GM12878 (cell line): ENCODE results near the gene PCCA. TPM values are rescaled to one million over a fixed set of nuclear protein-coding genes. Genes with fewer than 3 reads are reported as not detected.
A peak's percentile ranks its signal among the peaks of the same experiment; 100 is the strongest.

Source experiments
- CREM ChIP-seq: IDR thresholded peaks from 2 replicates; pipeline ENCODE4 v1.6.1; 2014; ENCODE audit warnings: antibody characterized with exemption, low read depth
- GATAD2B ChIP-seq: fragments of 450-650 bp; conservative IDR thresholded peaks from 2 replicates; pipeline ENCODE4 v1.6.1; 2017; ENCODE audit warnings: low read depth, mild to moderate bottlenecking, moderate library complexity
- HDAC6 ChIP-seq: fragments of 200-600 bp; sonication (generic); IDR thresholded peaks from one replicate; pipeline ENCODE4 v1.8.0; 2017; ENCODE audit warnings: antibody characterized with exemption; ENCODE audit not compliant: unreplicated experiment
- HDGF ChIP-seq: fragments of 450-650 bp; IDR thresholded peaks from 2 replicates; pipeline ENCODE4 v1.6.1; 2016; ENCODE audit warnings: antibody characterized with exemption
- IKZF1 ChIP-seq: fragments of 450-650 bp; conservative IDR thresholded peaks from 2 replicates; pipeline ENCODE4 v1.6.1; 2017; ENCODE audit warnings: antibody characterized with exemption, mild to moderate bottlenecking
- JUNB ChIP-seq: IDR thresholded peaks from 2 replicates; pipeline ENCODE4 v1.6.1; 2016; ENCODE audit warnings: antibody characterized with exemption, mild to moderate bottlenecking
- MYC ChIP-seq: IDR thresholded peaks from 2 replicates; pipeline ENCODE4 v1.6.1; 2011; ENCODE audit warnings: mild to moderate bottlenecking, low read length, moderate library complexity, inconsistent platforms; ENCODE audit not compliant: insufficient read depth, insufficient replicate concordance, insufficient read length, severe bottlenecking
- NFXL1 ChIP-seq: fragments of 450-650 bp; IDR thresholded peaks from 2 replicates; pipeline ENCODE4 v1.6.1; 2017; ENCODE audit warnings: antibody characterized with exemption, mild to moderate bottlenecking, borderline replicate concordance
- PAX5 ChIP-seq: IDR thresholded peaks from 2 replicates; pipeline ENCODE4 v1.6.1; 2011; ENCODE audit warnings: low read depth, low read length, borderline replicate concordance
- PML ChIP-seq: IDR thresholded peaks from 2 replicates; pipeline ENCODE4 v1.6.1; 2012; ENCODE audit warnings: low read length, inconsistent platforms
- POLR2AphosphoS5 ChIP-seq: IDR thresholded peaks from 2 replicates; pipeline ENCODE4 v1.6.1; 2011; ENCODE audit warnings: mild to moderate bottlenecking, low read length, inconsistent platforms
- RAD21 ChIP-seq: IDR thresholded peaks from 2 replicates; pipeline ENCODE4 v1.6.1; 2011; ENCODE audit warnings: mild to moderate bottlenecking, low read depth, low read length, moderate library complexity; ENCODE audit not compliant: insufficient read depth
- SMARCA5 ChIP-seq: fragments of 450-650 bp; IDR thresholded peaks from 2 replicates; pipeline ENCODE4 v1.6.1; 2017; ENCODE audit warnings: mild to moderate bottlenecking
- SMC3 ChIP-seq: IDR thresholded peaks from 2 replicates; pipeline ENCODE4 v1.6.1; 2011; ENCODE audit warnings: low read length, improper control_type of control experiment, borderline replicate concordance
- STAT1 ChIP-seq: fragments of 450-650 bp; conservative IDR thresholded peaks from 2 replicates; pipeline ENCODE4 v1.6.1; 2014; ENCODE audit warnings: antibody characterized with exemption, mild to moderate bottlenecking
- SUPT20H ChIP-seq: IDR thresholded peaks from 2 replicates; pipeline ENCODE4 v1.6.1; 2011; ENCODE audit warnings: low read depth, mild to moderate bottlenecking, low read length, moderate library complexity, borderline replicate concordance; ENCODE audit not compliant: control insufficient read depth
- YY1 ChIP-seq: IDR thresholded peaks from 2 replicates; pipeline ENCODE4 v1.6.1; 2011; ENCODE audit warnings: low read depth, mild to moderate bottlenecking, low read length
- ZNF24 ChIP-seq: fragments of 450-650 bp; IDR thresholded peaks from 2 replicates; pipeline ENCODE4 v1.6.1; 2017; ENCODE audit warnings: antibody characterized with exemption, mild to moderate bottlenecking
- polyA plus RNA-seq, 11 experiments: library from polyadenylated mRNA; depleted of rRNA in 4 of 11; unstranded in 6 of 11; stranded (reverse) in 5 of 11; fragments of >200 nt; fragmentation: Nextera tagmentation in 4 of 11; fragmentation: Illumina TruSeq in 1 of 11; extraction: Ambion mirVana in 4 of 11; extraction: Trizol in 1 of 11; gene quantifications; 1 replicate in 1 of 11; 2 replicates in 10 of 11; pipeline versions ENCODE4 v1.2.1 to v1.2.3, GENCODE V29; 2011 to 2016; ENCODE audit warnings: inconsistent platforms in 2 of 11, missing spikeins in 2 of 11, low read depth in 1 of 11
- total RNA-seq, 4 experiments: library from RNA; depleted of rRNA in 3 of 4; stranded (reverse); fragments of >200 nt in 3 of 4; fragmentation: Illumina TruSeq in 1 of 4; extraction: Trizol in 1 of 4; gene quantifications; 2 replicates each; pipeline versions ENCODE4 v1.2.1 to v1.2.3, GENCODE V29; 2013 to 2021
- TF ChIP-seq, protein P1 (sequence below): fragments of 450-650 bp; IDR thresholded peaks from 2 replicates; pipeline ENCODE4 v1.6.1; 2016; ENCODE audit warnings: mild to moderate bottlenecking
- TF ChIP-seq, protein P2 (sequence below), 3 experiments: IDR thresholded peaks in 2 of 3; conservative IDR thresholded peaks in 1 of 3; 2 replicates each; pipeline ENCODE4 v1.5.1; 2011; ENCODE audit warnings: low read depth in 3 of 3, low read length in 3 of 3, mild to moderate bottlenecking in 3 of 3, control low read depth in 2 of 3, moderate library complexity in 2 of 3, inconsistent platforms in 1 of 3, mixed read lengths in 1 of 3; ENCODE audit not compliant: control insufficient read depth in 2 of 3, insufficient read depth in 1 of 3; ENCODE audit errors: extremely low read depth in 1 of 3
- TF ChIP-seq, protein P3 (sequence below): fragments of 450-650 bp; IDR thresholded peaks from 2 replicates; pipeline ENCODE4 v1.6.1; 2014; ENCODE audit warnings: mild to moderate bottlenecking
- TF ChIP-seq, protein P4 (sequence below): IDR thresholded peaks from 2 replicates; pipeline ENCODE4 v1.6.1; 2012; ENCODE audit warnings: low read depth, low read length, improper control_type of control experiment
- TF ChIP-seq, protein P5 (sequence below): fragments of 450-650 bp; IDR thresholded peaks from 2 replicates; pipeline ENCODE4 v1.6.1; 2016; ENCODE audit warnings: mild to moderate bottlenecking

Gene PCCA
- total and polyA plus RNA-seq, 10 of the 15 experiments (the other 5 are each of a cell fraction or from before 2014, with no cell fraction given), result 5.9 to 18.2 (median 12.4) TPM

DNA sequence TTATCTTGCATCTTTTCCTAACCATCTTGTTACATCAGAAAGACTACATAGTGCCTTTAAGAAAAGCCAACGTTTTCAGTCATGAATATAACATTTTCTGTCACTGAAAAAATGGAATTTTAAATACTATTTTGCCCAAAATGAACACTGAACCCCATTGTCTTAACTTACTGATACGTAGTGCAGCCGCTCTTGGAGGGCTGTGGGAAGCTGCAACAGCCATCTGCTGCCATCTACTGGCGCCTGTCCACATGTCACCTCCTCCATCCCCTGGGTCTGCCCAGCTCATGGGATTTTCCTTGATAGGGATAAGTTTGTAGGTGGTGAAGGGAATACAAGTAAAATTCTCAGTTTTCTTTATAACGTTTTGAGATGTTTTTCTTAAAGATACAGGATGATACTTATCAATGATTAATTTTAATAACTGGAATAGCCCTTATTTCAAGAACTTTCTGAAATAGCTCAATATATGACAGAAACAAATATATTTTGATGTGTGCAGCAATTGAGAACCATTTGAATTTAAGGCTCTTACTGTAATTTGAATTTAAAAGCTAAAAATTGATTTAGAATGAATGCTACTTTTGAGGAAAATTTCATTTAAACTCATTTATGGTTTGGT, 426.0 kb downstream of the PCCA start (continued):
- TF ChIP-seq CREM, result 0 out of 2 replicates have a peak, but pooled peaks have one; percentile 29
- TF ChIP-seq, protein P1, sequence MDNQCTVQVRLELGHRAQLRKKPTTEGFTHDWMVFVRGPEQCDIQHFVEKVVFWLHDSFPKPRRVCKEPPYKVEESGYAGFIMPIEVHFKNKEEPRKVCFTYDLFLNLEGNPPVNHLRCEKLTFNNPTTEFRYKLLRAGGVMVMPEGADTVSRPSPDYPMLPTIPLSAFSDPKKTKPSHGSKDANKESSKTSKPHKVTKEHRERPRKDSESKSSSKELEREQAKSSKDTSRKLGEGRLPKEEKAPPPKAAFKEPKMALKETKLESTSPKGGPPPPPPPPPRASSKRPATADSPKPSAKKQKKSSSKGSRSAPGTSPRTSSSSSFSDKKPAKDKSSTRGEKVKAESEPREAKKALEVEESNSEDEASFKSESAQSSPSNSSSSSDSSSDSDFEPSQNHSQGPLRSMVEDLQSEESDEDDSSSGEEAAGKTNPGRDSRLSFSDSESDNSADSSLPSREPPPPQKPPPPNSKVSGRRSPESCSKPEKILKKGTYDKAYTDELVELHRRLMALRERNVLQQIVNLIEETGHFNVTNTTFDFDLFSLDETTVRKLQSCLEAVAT, result no peak
- no peak for TF ChIP-seq PML
- no peak for TF ChIP-seq ZNF24
- TF ChIP-seq HDAC6, result no peak
- TF ChIP-seq PAX5, result no peak
- no peak for TF ChIP-seq IKZF1
- TF ChIP-seq SMC3, result peak; percentile 86
- TF ChIP-seq HDGF, result no peak
- TF ChIP-seq RAD21, result peak; percentile 95
- TF ChIP-seq SUPT20H, result no peak
- TF ChIP-seq JUNB, result no peak
- no peak for TF ChIP-seq GATAD2B
- TF ChIP-seq, protein P2, sequence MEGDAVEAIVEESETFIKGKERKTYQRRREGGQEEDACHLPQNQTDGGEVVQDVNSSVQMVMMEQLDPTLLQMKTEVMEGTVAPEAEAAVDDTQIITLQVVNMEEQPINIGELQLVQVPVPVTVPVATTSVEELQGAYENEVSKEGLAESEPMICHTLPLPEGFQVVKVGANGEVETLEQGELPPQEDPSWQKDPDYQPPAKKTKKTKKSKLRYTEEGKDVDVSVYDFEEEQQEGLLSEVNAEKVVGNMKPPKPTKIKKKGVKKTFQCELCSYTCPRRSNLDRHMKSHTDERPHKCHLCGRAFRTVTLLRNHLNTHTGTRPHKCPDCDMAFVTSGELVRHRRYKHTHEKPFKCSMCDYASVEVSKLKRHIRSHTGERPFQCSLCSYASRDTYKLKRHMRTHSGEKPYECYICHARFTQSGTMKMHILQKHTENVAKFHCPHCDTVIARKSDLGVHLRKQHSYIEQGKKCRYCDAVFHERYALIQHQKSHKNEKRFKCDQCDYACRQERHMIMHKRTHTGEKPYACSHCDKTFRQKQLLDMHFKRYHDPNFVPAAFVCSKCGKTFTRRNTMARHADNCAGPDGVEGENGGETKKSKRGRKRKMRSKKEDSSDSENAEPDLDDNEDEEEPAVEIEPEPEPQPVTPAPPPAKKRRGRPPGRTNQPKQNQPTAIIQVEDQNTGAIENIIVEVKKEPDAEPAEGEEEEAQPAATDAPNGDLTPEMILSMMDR (IDR thresholded peaks at IDR 0.05 in 2 of 3, conservative IDR thresholded peaks at IDR 0.05 in 1 of 3; ENCODE audit: control insufficient read depth in 2 of 3, extremely low read depth in 1 of 3, insufficient read depth in 1 of 3, low read depth in 3 of 3, low read length in 3 of 3), result peak; percentile 90 to 97 (median 95)
- TF ChIP-seq, protein P3, sequence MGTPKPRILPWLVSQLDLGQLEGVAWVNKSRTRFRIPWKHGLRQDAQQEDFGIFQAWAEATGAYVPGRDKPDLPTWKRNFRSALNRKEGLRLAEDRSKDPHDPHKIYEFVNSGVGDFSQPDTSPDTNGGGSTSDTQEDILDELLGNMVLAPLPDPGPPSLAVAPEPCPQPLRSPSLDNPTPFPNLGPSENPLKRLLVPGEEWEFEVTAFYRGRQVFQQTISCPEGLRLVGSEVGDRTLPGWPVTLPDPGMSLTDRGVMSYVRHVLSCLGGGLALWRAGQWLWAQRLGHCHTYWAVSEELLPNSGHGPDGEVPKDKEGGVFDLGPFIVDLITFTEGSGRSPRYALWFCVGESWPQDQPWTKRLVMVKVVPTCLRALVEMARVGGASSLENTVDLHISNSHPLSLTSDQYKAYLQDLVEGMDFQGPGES, result no peak
- TF ChIP-seq, protein P4, sequence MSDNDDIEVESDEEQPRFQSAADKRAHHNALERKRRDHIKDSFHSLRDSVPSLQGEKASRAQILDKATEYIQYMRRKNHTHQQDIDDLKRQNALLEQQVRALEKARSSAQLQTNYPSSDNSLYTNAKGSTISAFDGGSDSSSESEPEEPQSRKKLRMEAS, result no peak
- TF ChIP-seq, protein P5, sequence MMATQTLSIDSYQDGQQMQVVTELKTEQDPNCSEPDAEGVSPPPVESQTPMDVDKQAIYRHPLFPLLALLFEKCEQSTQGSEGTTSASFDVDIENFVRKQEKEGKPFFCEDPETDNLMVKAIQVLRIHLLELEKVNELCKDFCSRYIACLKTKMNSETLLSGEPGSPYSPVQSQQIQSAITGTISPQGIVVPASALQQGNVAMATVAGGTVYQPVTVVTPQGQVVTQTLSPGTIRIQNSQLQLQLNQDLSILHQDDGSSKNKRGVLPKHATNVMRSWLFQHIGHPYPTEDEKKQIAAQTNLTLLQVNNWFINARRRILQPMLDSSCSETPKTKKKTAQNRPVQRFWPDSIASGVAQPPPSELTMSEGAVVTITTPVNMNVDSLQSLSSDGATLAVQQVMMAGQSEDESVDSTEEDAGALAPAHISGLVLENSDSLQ, result no peak
- TF ChIP-seq NFXL1, result no peak
- no peak for TF ChIP-seq SMARCA5
- no peak for TF ChIP-seq STAT1
- no peak for TF ChIP-seq POLR2AphosphoS5
- TF ChIP-seq YY1, result peak; percentile 71
- TF ChIP-seq MYC, result no peak
